IMR-90 (cell line): ENCODE results near the gene CDCP2. TPM values are rescaled to one million over a fixed set of nuclear protein-coding genes. Genes with fewer than 3 reads are reported as not detected.
A peak's percentile ranks its signal among the peaks of the same experiment; 100 is the strongest.

ENCODE experiments used
- ATAC-seq: fragments of 200-7000 bp; cut with Tn5 transposase; 2 replicates; pipeline ENCODE4 v1.9.1; 2020; ENCODE audit warnings: low read depth, mild to moderate bottlenecking, moderate library complexity
- BruUV-seq: library from RNA; stranded (reverse); fragments of 400-500 nt; replicated peaks from 2 replicates; lab custom pipeline; 2021; lab: Mats Ljungman, UMichigan
- CTCF ChIA-PET: fragments of 300-600 bp; formaldehyde crosslinking; extraction: SDS; loops from one replicate; lab custom pipeline; 2021; ENCODE audit warnings: antibody characterized with exemption; lab: Yijun Ruan, JAX
- POLR2A ChIA-PET: fragments of 300-600 bp; sonication (Branson Sonifier 250); formaldehyde crosslinking; loops from one replicate; lab custom pipeline; 2022; ENCODE audit warnings: antibody characterized with exemption; ENCODE audit not compliant: unreplicated experiment; lab: Charles Lee
- DNase-seq: peaks from one replicate; pipeline ENCODE4 v3.0.0; 2013
- H2AFZ ChIP-seq: replicated peaks from 2 replicates; pipeline ENCODE3; 2013; ENCODE audit warnings: low read length, mild to moderate bottlenecking; ENCODE audit not compliant: poor library complexity
- H2AK5ac ChIP-seq: 2 replicates; pipeline ENCODE4 v1.6.1; 2013; ENCODE audit warnings: low read depth, low read length, inconsistent platforms
- H2AK9ac ChIP-seq: replicated peaks from 2 replicates; pipeline ENCODE3; 2013; ENCODE audit warnings: mild to moderate bottlenecking, low read depth, low read length, moderate library complexity; ENCODE audit not compliant: poor library complexity
- H2BK120ac ChIP-seq: 2 replicates; pipeline ENCODE4 v1.6.1; 2013; ENCODE audit warnings: low read depth, low read length, inconsistent platforms
- H2BK15ac ChIP-seq: 3 replicates; pipeline ENCODE4 v1.6.1; 2013; ENCODE audit warnings: low read depth, low read length, inconsistent platforms
- H2BK20ac ChIP-seq: 2 replicates; pipeline ENCODE4 v1.6.1; 2013; ENCODE audit warnings: low read depth, mild to moderate bottlenecking, inconsistent platforms, low read length, moderate library complexity
- H2BK5ac ChIP-seq: 2 replicates; pipeline ENCODE4 v1.6.1; 2013; ENCODE audit warnings: mild to moderate bottlenecking, low read depth, low read length, inconsistent platforms; ENCODE audit not compliant: poor library complexity, severe bottlenecking
- H3K14ac ChIP-seq: replicated peaks from 2 replicates; pipeline ENCODE4 v1.6.1; 2013; ENCODE audit warnings: low read depth, low read length, inconsistent platforms
- H3K18ac ChIP-seq: 2 replicates; pipeline ENCODE4 v1.6.1; 2013; ENCODE audit warnings: low read depth, low read length, control low read depth
- H3K23ac ChIP-seq: 2 replicates; pipeline ENCODE4 v1.6.1; 2013; ENCODE audit warnings: low read depth, low read length, inconsistent platforms
- H3K27ac ChIP-seq: 2 replicates; pipeline ENCODE4 v1.5.1; 2013; ENCODE audit warnings: mild to moderate bottlenecking, control low read depth, low read length; ENCODE audit not compliant: insufficient read depth
- H3K27me3 ChIP-seq: 2 replicates; pipeline ENCODE4 v1.6.1; 2013; ENCODE audit warnings: low read length; ENCODE audit not compliant: control insufficient read depth, insufficient read depth
- H3K36me3 ChIP-seq: 2 replicates; pipeline ENCODE4 v1.6.1; 2013; ENCODE audit warnings: low read length, mixed read lengths; ENCODE audit not compliant: control insufficient read depth, insufficient read depth
- H3K4ac ChIP-seq: 2 replicates; pipeline ENCODE4 v1.6.1; 2013; ENCODE audit warnings: low read depth, low read length, inconsistent platforms
- H3K4me1 ChIP-seq: 2 replicates; pipeline ENCODE4 v1.6.1; 2013; ENCODE audit warnings: low read length, mixed read lengths; ENCODE audit not compliant: control insufficient read depth, insufficient read depth
- H3K4me2 ChIP-seq: 2 replicates; pipeline ENCODE4 v1.6.1; 2013; ENCODE audit warnings: low read depth, mild to moderate bottlenecking, control low read depth, low read length, moderate library complexity
- H3K4me3 ChIP-seq: 2 replicates; pipeline ENCODE4 v1.5.1; 2013; ENCODE audit warnings: low read depth, mild to moderate bottlenecking, control low read depth, low read length, moderate library complexity; ENCODE audit not compliant: insufficient read depth
- H3K56ac ChIP-seq: 2 replicates; pipeline ENCODE4 v1.6.1; 2013; ENCODE audit warnings: low read length, inconsistent platforms; ENCODE audit not compliant: insufficient read depth; ENCODE audit errors: extremely low read depth
- H3K79me1 ChIP-seq, 2 experiments: 2 replicates each; pipeline ENCODE4 v1.6.1; 2013; ENCODE audit warnings: low read length in 2 of 2, inconsistent platforms in 1 of 2, low read depth in 1 of 2
- H3K9ac ChIP-seq: 2 replicates; pipeline ENCODE4 v1.6.1; 2013; ENCODE audit warnings: low read depth, low read length, control low read depth
- H3K9me1 ChIP-seq: 2 replicates; pipeline ENCODE4 v1.6.1; 2013; ENCODE audit warnings: low read length, inconsistent platforms; ENCODE audit not compliant: insufficient read depth
- H3K9me3 ChIP-seq: 2 replicates; pipeline ENCODE4 v1.6.1; 2013; ENCODE audit warnings: low read length; ENCODE audit not compliant: control insufficient read depth, insufficient read depth
- H4K20me1 ChIP-seq: 2 replicates; pipeline ENCODE4 v1.6.1; 2013; ENCODE audit warnings: low read length, inconsistent platforms; ENCODE audit not compliant: insufficient read depth
- H4K5ac ChIP-seq: 2 replicates; pipeline ENCODE4 v1.6.1; 2013; ENCODE audit warnings: mild to moderate bottlenecking, low read depth, low read length, control low read depth
- H4K8ac ChIP-seq, 2 experiments: 2 replicates each; pipeline ENCODE4 v1.6.1; 2013; ENCODE audit warnings: low read depth in 2 of 2, low read length in 2 of 2, control low read depth in 1 of 2, inconsistent platforms in 1 of 2
- H4K91ac ChIP-seq: 2 replicates; pipeline ENCODE4 v1.6.1; 2013; ENCODE audit warnings: low read depth, low read length, inconsistent platforms; ENCODE audit not compliant: insufficient read depth
- BHLHE40 ChIP-seq: fragments of 150-350 bp; IDR thresholded peaks from 2 replicates; pipeline ENCODE4 v1.6.1; 2016; ENCODE audit warnings: mild to moderate bottlenecking, low read depth, low read length
- CHD1 ChIP-seq: IDR thresholded peaks from 2 replicates; pipeline ENCODE4 v1.6.1; 2012; ENCODE audit warnings: low read depth, low read length, improper control_type of control experiment
- CTCF ChIP-seq: conservative IDR thresholded peaks from 2 replicates; pipeline ENCODE4 v1.5.1; 2012; ENCODE audit warnings: mild to moderate bottlenecking, low read depth, low read length, improper control_type of control experiment
- ELK1 ChIP-seq: fragments of 150-350 bp; IDR thresholded peaks from 2 replicates; pipeline ENCODE4 v1.6.1; 2016; ENCODE audit warnings: low read depth, mild to moderate bottlenecking, low read length, moderate library complexity, borderline replicate concordance
- FOS ChIP-seq: fragments of 150-350 bp; IDR thresholded peaks from 2 replicates; pipeline ENCODE4 v1.6.1; 2016; ENCODE audit warnings: low read depth, low read length
- MAFK ChIP-seq: IDR thresholded peaks from 2 replicates; pipeline ENCODE4 v1.6.1; 2012; ENCODE audit warnings: low read depth, low read length, improper control_type of control experiment
- MAZ ChIP-seq: IDR thresholded peaks from 2 replicates; pipeline ENCODE4 v1.6.1; 2012; ENCODE audit warnings: low read depth, mild to moderate bottlenecking, low read length, improper control_type of control experiment, moderate library complexity, borderline replicate concordance
- MXI1 ChIP-seq: IDR thresholded peaks from 2 replicates; pipeline ENCODE4 v1.6.1; 2012; ENCODE audit warnings: low read depth, mild to moderate bottlenecking, low read length, moderate library complexity, borderline replicate concordance
- NFE2L2 ChIP-seq: fragments of 150-350 bp; IDR thresholded peaks from 2 replicates; pipeline ENCODE4 v1.6.1; 2016; ENCODE audit warnings: low read depth, mild to moderate bottlenecking, low read length
- POLR2A ChIP-seq: IDR thresholded peaks from 2 replicates; pipeline ENCODE4 v1.6.1; 2012; ENCODE audit warnings: mild to moderate bottlenecking, low read depth, low read length
- RAD21 ChIP-seq: IDR thresholded peaks from 2 replicates; pipeline ENCODE4 v1.6.1; 2012; ENCODE audit warnings: low read length, improper control_type of control experiment
- RCOR1 ChIP-seq: IDR thresholded peaks from 2 replicates; pipeline ENCODE4 v1.6.1; 2012; ENCODE audit warnings: mild to moderate bottlenecking, low read length, improper control_type of control experiment; ENCODE audit not compliant: insufficient replicate concordance
- RFX5 ChIP-seq: IDR thresholded peaks from 2 replicates; pipeline ENCODE4 v1.8.0; 2012; ENCODE audit warnings: low read depth, mild to moderate bottlenecking, low read length, moderate library complexity
- SMC3 ChIP-seq: fragments of 150-350 bp; IDR thresholded peaks from 2 replicates; pipeline ENCODE4 v1.6.1; 2016; ENCODE audit warnings: low read depth, mild to moderate bottlenecking, antibody characterized with exemption, low read length, moderate library complexity
- USF2 ChIP-seq: fragments of 150-350 bp; IDR thresholded peaks from 2 replicates; pipeline ENCODE4 v1.6.1; 2017; ENCODE audit warnings: mild to moderate bottlenecking, antibody characterized with exemption, low read length, low read depth
- WGBS, 2 experiments: methylation state at CpG; one replicate each; pipeline versions ENCODE4 v1.1.5 to v1.1.7; 2013; ENCODE audit warnings: missing lambda C conversion rate in 2 of 2; ENCODE audit not compliant: insufficient read length in 1 of 2; ENCODE audit errors: extremely low coverage in 2 of 2; 5-methylcytosine and 5-hydroxymethylcytosine counted together
- dilution Hi-C: fragments of 300-500 bp; cut with HindIII; formaldehyde crosslinking; loops from one replicate; pipeline ENCODE4 v1.14.3; 2018; ENCODE audit warnings: low sequenced_read_pairs; ENCODE audit not compliant: unreplicated experiment
- in situ Hi-C: fragments of 300-500 bp; cut with MboI; formaldehyde crosslinking; loops from 3 replicates; pipeline ENCODE4 v1.14.3; 2019; ENCODE audit warnings: low sequenced_read_pairs, inconsistent platforms, mixed read lengths
- intact Hi-C: fragments of 100-400 bp; cut with micrococcal nuclease; formaldehyde crosslinking; loops from 2 replicates; pipeline ENCODE4 v1.10.0; 2022
- polyA plus RNA-seq, 3 experiments: library from polyadenylated mRNA; depleted of rRNA; stranded (reverse); fragments of >200 nt; gene quantifications; 2 replicates each; pipeline ENCODE4 v1.2.3, GENCODE V29; 2012; ENCODE audit warnings: low replicate concordance in 1 of 3
- total RNA-seq: library from RNA; depleted of rRNA; stranded (reverse); fragments of >200 nt; gene quantifications from 2 replicates; pipeline ENCODE4 v1.2.3, GENCODE V29; 2012

The CDCP2 gene
- total and polyA plus RNA-seq, 2 of the 4 experiments (the other 2 are of a cell fraction), result not detected

GRCh38 chr1:54125386-54126070 lies 27.3 kb downstream of the CDCP2 start:
- ATAC-seq (0 out of 2 replicates have a peak, but pooled peaks have one; percentile 25), DNase-seq (peak; percentile 26)
- no peak overlapping the region for H3K4me2 ChIP-seq
- WGBS, 2 experiments, result 100% methylated on average over 1 of the region's 8 CpGs; no CpG with 5 or more reads in 1 of the 2 experiments
- intact Hi-C loops, result no loop called here
- peaks cover 7% of the 10 kb centered on the region; the same call in 1 of the 2 replicates for H3K9me1 ChIP-seq
- peaks cover 4% of the 10 kb centered on the region for H3K4me1 ChIP-seq
- no peak overlapping the region for H4K8ac ChIP-seq
- H3K56ac ChIP-seq, result no peak overlapping the region
- no peak overlapping the region for H2BK5ac ChIP-seq
- no peak overlapping the region for H2BK20ac ChIP-seq
- H2AFZ ChIP-seq, result peak overlapping the region; percentile 8
- H3K14ac ChIP-seq, result no peak overlapping the region
- no peak overlapping the region for H3K4me3 ChIP-seq
- H4K5ac ChIP-seq, result no peak overlapping the region
- H3K9me3 ChIP-seq, result no peaks in the 10 kb centered on the region
- no peak overlapping the region for H3K27ac ChIP-seq
- H3K27me3 ChIP-seq, result peaks cover 2% of the 10 kb centered on the region; the same call in 1 of the 2 replicates
- no peaks in the 10 kb centered on the region; the same call in 1 of the 2 replicates for H4K20me1 ChIP-seq
- BruUV-seq, result no TSS peak
- H3K79me1 ChIP-seq, result no peaks in the 10 kb centered on the region
- H2AK5ac ChIP-seq, result no peak overlapping the region
- no peak overlapping the region for H4K91ac ChIP-seq
- H2BK120ac ChIP-seq, result no peak overlapping the region
- no peak overlapping the region for H3K4ac ChIP-seq
- H2AK9ac ChIP-seq, result no peak overlapping the region
- no peak overlapping the region for H3K23ac ChIP-seq
- POLR2A ChIA-PET, result interaction anchor here (0.6 kb wide), 1 partner anchor 280 kb away, joined by 3 read pairs; the partner anchor contains the start of gene SSBP3
- dilution Hi-C loops, result no loop called here
- H3K36me3 ChIP-seq, result no peaks in the 10 kb centered on the region
- in situ Hi-C loops, result loop anchor here (10.0 kb wide), 1 partner anchor 359 kb away; no protein-coding TSS in a partner anchor
- no peak overlapping the region for H3K18ac ChIP-seq
- no peak overlapping the region for H2BK15ac ChIP-seq
- H3K9ac ChIP-seq, result no peak overlapping the region
- CTCF ChIA-PET, result interaction anchor here (0.6 kb wide), 1 partner anchor 363 kb away, joined by 3 read pairs; no protein-coding TSS in a partner anchor
- no peak for TF ChIP-seq NFE2L2
- peak; percentile 57 for TF ChIP-seq RAD21
- TF ChIP-seq USF2, result no peak
- TF ChIP-seq MXI1, result no peak
- no peak for TF ChIP-seq CHD1
- no peak for TF ChIP-seq MAFK
- TF ChIP-seq BHLHE40, result no peak
- peak; percentile 45 for TF ChIP-seq CTCF
- TF ChIP-seq MAZ, result no peak
- peak; percentile 56 for TF ChIP-seq SMC3
- no peak for TF ChIP-seq RFX5
- TF ChIP-seq RCOR1, result no peak
- no peak for TF ChIP-seq FOS
- TF ChIP-seq POLR2A, result no peak
- TF ChIP-seq ELK1, result no peak
